NK-92 (cell line): ENCODE results near the gene KIF21B.
"Not testable (repeated sequence)": the region's sequence is repeated elsewhere in the genome, so short reads cannot be mapped to it uniquely, and the experiment has no call there.

ENCODE experiments used
- DNase-seq: peaks from one replicate; lab custom pipeline; 2025; ENCODE audit not compliant: unreplicated experiment; lab: John Stamatoyannopoulos, UW

KIF21B gene

DNA sequence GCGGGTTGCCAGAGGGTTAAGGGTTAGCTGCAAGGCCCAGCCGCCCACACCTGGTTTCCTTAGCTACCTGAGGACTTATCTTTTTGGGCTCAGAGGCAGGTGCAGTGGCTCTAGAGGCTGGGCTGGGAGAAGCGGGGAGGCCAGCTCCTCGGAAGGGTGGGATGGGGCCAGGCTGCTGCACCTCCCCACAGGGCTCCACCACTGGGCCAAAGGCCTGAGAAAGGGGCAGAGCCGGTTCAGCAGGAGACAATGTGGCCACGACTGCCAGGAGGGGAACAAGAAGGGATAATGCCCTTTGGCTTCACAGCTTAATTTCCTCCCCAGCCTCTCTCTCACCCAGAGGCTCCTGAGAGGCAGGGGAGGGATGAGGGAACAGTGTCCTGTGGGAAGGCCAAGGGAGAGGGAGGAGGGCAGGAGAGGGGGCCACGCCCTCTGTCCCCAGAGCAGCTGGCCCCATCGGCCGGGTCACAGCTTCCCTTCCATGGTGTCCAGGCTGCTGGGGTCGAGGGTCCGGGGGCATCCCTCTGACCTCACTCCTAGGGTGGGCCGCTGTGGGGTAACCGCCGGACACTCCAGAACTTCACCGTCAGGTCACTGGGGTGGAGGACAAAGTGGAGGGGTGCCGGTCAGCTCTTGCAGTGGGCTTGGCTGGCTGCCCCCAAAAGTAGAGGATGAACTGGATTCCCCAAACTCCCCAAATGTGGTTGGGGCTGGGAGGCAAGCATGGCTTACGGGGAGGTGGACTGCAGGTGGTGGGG, 50.4 kb downstream of the KIF21B start:
- DNase-seq = no peak

DNA sequence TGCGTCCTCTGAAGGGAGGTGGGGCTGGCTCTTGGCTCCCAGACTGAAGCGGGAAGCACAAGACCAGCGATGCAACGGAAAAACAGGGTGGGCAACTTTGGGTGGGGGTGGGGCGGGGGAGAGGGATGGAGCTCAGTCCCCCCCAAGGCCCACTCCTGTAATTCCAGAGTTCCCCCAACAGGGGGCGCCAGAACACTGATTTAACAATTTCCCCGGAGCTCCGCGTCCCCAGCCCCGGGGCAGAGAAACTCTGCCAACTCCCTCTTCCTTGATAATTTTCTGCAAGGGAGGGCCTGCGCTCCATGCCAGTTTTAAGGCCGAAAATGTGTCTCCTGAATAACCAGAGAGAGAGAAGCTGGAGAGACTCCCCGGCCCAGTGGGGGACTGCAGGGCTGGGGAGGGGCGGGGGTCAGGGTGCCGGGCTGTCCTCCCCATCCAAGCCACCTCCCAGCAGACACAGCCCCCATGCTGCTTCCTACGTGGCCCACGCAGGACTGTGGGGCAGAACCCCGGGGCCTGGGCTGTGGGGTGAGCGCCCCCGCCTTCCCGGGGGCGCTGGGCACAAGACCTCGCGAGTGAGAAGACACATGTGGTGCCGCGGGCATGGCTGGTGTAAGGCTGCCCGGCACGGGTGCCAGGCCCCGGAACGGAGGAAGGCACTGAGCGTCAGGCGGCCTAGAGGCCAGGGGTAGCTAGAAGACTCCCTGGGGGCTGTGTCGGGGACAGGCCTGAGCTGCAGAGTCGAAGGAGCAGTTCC, 51.4 kb downstream of the KIF21B start:
- DNase-seq = no peak

DNA sequence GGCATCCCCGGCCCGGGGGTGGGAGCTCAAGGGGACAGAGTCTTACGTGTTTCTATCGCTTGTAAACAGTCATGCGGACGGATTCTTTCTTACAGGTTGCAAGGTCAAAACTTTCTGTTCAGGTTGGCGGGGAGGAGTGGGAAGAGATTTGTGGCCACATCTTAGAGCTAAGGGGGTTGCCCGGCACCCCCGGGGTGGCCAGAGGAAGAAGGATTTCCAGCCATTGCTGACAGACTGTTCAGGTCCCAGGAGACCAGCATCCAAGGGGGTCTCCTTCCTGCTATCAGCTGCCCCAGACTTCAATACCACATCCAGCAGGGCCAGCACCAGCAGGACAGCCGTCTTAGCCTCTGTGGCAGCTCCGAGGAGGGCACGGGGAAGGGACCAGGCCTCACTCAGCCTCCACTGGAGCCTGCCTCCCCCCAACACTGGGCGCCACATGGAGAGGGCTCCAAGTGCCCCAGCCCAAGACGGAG, 52.0 kb downstream of the KIF21B start:
- no peak for DNase-seq

DNA sequence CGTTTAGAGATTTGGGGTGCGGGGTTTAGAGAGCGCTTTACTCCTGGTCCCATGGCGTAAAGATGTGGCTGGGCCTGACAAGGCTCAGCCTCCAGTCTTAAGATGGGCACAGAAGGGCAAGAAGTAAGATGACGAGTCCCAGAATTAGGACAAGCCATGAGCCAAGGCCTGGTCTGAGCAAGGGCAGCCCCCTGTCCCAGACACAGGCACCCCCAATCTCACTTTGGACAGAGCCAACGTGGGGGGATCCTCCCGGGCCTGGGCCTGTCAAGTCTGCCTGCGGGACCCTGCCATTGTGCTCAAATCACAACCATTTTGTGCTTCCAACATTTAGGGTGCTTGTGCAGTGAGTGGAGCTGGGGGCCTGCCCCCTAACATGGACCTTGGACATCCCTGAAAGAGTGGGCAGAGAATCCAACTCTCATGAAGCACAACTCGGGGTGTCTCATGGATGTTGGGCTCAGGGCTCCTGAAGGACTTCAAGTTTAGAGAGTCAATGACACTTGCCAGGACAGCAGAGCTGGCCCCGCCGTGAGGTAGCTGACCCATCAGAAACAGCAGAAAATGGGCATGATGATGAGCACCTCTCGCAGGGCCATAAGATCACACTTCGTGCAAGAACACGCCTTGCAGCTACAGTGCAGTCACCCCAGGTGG, 52.6 kb downstream of the KIF21B start:
- no peak for DNase-seq

DNA sequence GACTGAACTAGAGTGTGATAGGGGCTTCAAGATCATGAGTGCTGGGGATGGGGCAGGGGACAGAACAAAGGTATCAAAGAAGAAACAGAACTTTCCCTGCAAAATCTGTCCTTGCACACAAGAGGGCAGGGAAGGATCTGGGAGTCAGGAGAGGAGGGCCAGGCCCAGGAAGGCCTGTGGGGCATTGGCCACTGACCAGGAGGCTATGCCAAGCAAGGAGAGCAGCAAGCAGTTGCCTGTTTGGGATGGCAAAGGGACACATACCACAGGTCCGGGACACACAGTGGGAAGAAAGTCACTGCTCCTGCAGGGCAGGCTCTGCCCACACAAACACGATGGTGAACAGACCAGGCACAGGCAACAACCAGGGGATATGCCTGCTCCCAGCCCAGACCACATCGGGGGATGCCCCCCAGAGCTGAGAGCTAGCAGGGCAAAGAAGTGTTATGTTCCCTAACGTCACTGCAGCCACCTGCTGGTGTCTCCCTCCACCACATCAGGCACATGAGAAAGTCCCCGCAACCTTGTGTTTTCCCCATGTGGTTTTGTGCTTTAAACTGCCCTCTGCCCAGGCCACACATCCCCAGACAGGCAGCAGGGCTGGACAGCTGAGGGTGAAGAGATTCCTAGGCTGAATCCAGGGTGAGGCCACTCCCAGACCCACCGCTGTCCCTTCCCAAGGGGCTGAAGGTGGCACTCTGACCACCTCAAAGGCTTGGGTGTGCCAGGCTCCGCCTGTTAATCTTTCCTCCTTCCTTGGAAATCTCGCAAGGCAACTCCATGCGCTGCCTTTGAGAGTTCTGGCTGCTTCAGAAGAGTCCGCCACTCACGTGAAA, 53.6 kb downstream of the KIF21B start:
- no peak for DNase-seq

DNA sequence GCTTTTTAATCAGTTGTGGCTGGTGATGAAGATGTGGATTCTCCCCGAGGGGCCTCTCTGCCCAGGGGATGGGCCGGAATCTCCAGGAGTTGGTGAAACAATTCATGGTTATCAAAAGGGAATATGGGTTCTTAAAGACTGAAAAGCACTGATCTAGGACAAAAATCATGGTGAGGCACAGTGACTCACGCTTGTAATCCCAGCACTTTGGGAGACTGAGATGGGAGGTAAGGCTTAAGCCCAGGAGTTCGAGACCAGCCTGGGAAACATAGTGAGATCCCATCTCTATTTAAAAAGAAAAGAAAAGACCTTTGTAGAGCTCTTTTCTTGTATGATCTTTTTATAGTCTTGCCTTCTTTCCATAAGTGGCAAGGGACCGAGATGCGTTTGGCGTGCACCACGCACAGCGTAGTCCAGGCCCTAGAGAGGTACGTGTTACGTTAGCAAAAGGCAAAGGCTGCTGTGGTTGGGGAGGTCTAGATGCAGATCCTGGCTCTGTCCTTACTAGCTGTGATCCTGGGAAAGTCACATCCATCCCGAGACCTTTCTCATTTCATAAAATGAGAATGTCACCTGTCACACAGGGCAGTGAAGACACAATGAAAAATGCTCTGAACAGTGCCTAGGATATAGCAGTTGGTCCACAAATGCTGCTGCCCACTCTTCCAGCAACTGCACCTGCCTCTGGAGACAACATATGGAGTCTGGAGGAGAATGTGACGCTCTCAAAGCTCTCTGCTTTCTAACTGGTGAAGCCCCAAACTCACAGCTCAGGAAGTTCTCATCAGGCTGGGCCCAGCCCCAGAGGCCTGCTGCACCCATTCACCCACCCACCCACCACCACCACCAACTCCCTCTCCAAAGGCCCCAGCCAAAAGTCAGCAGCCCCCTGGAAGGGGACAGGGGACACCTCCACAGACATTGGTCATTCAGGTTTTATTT, 54.8 kb downstream of the KIF21B start:
- DNase-seq = no peak

DNA sequence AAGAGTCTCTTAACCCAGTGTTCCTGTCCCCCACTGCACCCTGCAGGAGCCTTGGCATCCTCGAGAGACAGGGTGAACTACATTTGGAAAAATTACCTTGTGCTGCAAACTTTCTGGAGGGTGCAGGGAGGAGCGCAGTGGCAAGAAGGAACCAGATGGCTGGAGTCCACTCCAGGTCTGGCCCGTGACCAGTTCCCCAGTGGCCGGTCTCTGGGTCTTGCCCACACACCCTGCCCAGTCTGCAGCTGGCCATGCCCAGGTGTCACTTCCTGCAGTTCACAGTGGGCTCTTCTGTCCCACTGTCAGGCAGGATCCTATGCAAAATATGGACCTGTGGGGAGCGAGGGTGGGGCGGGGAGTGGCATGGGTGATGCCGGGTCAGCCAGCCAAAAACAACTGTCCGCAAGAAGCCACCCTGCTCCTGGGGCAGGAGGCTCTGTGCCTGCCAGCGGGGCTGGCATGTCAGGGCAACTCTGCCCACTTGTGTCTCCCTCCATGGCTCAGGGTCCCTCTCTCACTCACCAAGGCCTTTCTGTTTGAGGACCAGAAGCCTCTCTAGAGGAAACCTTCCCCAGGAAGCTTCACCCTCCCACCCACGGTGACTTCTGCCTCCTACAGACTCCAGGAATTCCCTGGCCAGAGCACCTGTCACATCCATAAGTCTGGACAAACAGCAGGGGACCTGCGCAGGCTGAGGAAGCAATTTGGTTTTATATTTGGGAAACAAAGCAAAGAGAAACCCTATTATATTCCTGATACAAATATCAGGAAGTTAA, 55.6 kb downstream of the KIF21B start:
- no peak for DNase-seq

DNA sequence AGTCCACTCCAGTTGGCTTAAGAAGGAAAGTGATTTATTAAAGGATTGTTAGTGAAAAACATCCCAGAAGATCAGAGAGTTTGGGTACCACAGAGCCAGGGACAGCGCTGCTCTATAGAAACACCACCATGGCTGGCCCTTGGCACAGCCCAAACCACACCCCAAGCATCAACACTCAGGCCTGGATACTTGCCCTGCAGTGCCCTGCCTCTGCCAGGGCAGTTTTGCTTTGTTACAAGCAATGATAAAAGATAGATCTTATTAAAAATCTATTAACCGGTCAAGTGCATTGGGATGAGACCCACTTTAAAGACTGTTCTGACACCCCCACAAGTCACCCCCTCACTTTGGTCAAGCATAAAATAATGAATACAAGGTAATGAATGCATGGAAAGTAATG, 56.6 kb downstream of the KIF21B start:
- no peak for DNase-seq

DNA sequence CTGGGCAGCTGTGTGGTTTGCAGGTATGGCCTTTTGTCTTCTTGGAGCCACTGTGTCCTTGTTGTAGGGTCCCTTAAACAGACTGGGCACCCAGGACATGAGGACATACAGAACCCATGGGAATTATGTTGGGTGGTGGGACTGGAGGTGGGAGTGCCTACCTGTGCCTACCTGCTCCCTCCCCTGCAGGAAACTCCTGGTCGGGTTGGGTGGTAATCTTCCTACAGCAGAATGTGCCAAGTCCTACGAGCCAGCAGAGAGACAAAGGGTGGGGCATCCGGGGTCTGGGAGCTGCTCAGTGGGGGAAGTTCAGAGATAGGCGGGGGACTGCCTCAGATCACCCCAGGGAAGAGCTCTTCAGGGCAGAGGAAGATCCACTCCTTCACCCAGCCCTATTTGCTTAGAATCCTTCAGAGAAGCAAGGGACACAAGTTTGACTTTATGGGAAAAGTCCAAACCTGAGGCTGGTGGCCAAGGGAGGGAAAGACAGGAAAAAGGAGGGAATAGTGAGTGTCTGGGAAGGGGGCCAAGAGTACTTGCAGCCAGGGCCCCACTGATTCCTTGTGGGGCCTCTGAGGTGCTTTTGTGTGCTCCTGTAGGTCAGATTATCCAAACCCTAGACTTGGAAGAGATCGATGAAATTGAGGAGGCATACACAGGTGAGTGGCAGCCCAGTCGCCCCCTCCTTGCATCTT, 58.3 kb downstream of the KIF21B start:
- no peak for DNase-seq

DNA sequence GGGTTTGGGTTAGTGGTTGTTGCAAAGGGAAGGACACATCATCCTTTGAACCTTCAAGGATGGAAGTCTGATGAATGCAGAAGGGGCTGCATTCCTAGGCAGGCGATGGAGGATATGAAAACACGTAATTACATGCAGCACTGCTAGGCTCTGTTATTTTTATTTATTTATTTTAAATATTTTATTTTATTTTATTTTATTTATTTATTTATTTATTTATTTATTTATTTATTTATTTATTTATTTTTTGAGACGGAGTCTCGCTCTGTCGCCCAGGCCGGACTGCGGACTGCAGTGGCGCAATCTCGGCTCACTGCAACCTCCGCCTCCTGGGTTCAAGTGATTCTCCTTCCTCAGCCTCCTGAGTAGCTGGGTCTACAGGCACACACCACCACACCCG, 59.6 kb downstream of the KIF21B start:
- not testable (repeated sequence) for DNase-seq

DNA sequence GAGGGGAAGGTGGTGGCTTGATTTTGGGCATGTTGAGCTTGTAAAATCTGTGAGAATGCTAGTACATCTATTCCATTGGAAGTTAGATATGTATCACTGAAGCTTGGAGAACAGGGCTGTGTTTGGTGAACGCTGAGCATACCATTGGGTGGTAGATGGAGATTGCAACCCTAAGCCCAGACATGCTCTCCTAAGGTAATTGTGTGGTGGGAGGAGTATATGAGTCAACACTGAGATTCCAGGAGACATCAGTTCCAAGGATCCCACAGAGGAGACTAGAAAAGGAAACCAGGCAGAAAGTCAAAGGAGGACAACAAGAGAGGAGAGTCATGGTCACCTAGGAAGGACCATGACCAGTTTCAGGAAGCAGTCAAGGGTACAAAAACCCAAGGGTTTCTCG, 60.4 kb downstream of the KIF21B start:
- no peak for DNase-seq

DNA sequence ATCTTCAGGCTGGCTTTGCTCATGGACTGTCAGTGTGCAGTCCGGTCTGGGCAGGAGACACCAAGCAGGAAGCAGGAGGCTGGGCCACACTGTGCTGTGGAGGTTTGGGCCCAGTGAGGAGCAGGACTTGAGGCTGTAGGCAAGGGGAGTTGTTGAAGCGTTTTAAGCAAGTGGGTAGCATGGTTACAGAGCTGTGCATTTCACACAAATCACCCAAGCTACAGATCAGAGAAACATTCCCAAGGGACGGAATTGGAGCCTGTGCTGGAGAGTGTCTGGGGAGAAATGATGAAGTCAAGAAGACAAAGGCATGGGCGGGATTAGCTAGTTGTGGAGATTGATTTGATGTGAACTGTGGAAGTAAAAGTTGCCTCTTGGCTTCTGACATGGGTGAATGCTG, 60.9 kb downstream of the KIF21B start:
- no peak for DNase-seq

DNA sequence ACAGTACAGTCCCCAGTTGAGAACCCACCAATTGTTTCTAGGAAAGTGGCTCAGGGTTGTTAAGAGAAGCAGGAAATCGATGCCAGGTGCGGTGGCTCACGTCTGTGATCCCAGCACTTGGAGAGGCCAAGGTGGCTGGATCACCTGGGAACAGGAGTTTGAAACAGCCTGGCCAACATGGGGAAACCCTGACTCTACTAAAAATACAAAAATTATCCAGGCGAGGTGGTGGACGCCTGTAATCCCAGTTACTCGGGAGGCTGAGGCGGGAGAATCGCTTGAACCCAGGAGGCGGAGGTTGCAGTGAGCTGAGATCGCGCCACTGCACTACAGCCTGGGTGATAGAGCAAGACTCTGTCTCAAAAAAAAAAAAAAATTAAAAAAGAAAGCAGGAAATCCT, 61.4 kb downstream of the KIF21B start:
- not testable (repeated sequence) for DNase-seq

DNA sequence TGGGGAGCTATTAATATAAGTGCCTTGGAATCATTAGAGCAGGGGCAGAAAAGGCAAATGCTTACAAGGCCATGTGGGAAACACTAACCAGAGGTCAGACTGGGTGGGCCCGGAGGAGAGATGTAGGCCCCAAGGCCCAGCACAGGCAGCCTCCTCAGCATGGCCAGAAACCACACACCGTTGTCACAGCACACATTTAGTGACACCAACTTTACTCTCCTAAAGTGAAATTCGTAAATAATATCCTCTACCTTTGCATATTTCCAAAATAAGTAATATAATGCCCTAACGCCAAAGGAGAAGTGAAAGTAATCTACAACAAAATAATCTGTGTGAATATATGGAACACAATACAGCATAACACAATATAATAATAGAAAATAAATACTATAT, 62.6 kb downstream of the KIF21B start:
- no peak for DNase-seq

DNA sequence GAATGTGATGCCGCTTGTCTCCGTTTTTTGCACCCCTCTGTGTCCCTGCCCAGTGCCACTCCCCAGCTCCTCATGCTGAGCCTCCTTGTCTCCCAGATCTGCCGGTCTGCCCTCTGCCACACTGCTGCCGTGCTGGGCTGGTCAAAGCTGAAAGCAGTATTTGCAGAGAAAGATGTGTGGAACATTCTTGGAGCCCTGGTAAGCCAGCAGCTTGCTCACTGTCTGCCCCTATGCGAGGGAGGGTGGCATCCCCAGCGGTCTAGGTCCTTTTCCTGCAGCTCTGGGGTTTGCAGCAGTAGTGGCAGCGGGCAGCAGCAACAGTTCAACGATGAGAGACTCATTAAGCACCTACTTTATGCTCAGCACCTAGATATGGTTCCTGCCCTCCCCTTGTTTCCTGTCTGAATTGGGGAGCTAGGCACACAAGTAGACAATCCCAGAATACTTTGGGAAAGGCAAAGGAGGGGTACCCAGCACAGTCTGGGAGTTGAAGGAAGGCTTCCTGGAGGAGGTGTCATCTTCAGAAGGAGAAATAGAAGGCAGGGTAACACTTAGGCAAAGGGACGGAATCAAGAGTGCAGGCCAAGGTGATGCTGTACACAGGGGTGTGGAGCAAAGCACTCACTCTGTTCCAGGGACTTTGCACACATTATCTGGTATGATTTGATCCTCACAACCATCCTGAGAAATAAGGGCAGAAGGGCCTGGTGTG, 63.1 kb downstream of the KIF21B start:
- DNase-seq = no peak

DNA sequence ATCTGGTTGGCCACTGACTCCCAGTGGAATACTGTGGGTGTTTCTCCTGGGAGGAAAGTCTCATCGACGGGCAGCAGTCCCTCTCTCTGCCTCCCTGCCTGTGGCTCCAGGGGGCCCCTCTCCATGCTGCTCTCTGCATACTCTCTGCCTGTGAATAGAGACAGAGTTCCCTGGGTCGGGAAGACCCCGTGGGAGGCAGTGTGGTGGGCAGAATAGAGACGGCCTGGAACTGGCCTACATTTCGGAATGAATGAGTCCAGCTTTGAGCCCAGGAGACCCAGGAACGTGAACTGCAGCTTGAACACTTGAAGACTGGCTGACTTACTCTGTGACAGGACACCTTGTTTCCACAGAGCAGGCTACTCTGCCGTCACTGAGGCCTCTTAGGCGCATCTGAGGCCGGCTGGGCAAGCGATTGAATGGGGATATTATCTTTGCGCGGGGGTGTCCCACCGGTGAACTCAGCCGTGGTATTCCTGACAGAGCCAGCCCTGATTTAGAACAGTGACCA, 64.0 kb downstream of the KIF21B start:
- DNase-seq = no peak

DNA sequence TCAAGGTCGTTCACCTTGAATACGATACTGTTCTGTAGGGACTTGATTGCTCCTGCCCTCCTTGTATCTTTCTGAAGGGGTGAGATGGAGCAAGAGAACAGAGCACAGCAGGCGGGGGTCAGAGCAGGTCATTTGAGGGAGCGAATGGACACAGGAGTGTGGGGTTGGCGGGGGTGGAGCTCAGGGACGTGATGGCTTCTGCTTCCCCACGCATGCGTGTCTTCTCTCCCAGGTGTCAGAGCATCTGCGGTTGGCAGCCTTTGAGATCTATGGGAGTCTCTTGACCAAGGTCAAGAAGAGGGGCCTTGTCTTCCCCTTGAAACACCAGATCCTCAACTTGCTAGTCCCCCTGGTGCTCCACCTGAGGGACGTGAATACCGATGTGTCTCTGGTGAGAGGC, 64.9 kb downstream of the KIF21B start:
- no peak for DNase-seq

DNA sequence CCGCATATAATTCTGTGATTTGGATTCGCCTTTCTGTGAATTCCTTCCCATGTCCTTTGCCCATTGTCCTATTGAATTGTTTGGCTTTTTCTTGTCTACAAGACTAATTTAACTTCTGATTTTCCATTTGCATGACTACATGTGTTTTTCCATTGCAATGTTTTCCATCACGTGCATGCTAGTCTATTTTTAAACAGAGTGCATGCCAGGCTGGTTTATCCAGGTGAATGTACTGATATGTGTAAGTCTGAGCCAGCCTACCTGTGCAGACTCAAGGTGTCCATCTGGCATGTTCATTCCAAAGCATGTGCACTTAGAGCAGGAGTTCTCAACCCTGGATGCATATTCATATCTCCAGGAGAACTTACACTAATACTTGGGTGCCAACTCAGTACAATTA, 69.1 kb downstream of the KIF21B start:
- no peak for DNase-seq
